Hematopoietic multipotent progenitor cell treated with erythropoietin and hydrocortisone succinate and interleukin-3 and kit ligand, for 6 days (in vitro differentiated cells): ENCODE measurements around the gene TRIP13.
"Not testable (repeated sequence)": the region's sequence is repeated elsewhere in the genome, so short reads cannot be mapped to it uniquely, and the experiment has no call there.

ENCODE experiments used
- DNase-seq: peaks from one replicate; pipeline ENCODE4 v3.0.0-alpha.2; 2015

The TRIP13 gene

DNA sequence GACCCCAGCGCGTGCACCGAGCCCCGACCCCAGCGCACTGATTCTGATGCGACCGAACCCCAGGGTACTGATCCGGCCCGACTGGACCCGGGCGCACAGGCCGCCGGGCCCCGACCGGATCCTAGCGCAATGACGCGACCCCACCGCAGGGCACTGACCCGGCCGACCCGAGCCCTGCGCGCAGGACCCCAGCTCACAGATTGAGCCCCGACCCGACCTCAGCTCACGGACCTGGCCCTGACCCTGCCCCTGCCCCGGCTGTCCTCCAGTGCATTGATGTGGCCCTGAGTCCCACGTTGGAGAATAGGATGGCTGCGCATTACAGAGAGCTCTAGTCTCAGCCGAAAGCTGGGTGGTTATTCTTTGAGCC is 438 bp downstream of the TRIP13 start:
- DNase-seq, result peak; percentile 28

DNA sequence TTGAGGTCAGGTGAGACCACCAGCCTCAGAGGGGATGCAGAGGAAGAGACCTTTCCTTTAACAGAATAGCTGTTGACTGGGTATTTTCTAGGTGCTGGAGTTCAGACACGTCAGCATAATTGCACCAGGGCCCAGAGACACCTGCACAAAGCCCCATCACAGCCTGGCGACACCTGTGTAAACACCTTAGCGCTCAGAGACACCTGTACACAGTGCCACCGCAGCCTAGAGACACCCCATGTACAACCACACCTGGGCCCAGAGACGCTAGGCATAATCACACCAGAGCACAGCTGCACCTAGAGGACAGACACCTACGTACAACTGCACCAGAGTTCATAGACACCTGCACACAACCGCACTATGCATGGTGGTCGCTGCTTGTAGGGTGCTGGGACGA is 1.0 kb downstream of the TRIP13 start:
- DNase-seq, result no peak

DNA sequence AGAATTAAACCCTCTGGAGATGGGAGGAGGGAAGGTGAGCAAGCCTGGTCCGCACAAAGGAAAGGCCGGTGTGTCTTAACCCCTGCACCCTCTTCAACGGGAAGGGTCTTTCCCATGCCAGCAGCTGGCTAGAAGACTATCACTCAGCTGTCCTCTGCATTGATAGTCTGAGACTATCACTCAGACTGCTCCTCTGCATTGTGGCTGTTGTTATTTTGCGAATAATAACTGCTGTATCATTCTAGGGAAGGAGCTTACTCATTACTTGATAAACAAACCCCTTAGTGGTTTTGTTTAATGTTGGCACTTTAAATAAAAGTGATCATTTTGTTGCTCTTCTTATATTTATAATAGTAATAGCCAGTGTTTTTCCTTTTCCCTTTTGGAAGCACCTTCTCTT is 8.1 kb downstream of the TRIP13 start:
- DNase-seq, result no peak

DNA sequence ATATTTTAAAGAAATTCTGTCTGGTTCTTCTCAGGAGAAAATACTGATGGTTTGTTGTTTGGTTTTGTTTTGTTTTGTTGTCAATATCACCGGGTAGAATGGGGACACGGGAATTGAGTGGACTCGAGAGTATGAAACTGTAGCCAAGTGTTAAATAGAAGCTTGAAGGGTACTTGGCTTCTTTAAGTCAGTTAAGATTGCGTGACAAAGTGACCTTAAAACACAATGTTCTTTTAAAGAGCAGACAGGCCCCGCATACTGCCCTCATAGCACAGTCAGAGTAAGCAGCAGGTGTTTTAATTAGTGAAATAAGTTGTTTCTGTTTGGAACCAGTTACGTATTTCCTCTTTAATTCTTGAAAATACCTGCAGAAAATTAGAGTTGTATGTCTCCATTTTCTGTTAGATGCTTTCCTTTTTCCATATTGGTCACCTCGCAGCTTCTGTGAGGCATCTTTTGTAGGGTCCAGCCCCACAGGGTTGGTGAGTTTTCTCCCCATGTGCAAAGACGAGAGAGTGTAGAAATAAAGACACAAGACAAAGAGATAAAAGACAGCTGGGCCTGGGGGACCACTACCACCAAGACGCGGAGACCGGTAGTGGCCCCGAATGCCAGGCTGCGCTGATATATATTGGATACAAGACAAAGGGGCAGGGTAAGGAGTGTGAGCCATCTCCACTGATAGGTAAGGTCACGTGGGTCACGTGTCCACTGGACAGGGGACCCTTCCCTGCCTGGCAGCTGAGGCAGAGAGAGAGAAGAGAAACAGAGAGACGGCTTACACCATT is 9.6 kb downstream of the TRIP13 start:
- DNase-seq, result no peak

DNA sequence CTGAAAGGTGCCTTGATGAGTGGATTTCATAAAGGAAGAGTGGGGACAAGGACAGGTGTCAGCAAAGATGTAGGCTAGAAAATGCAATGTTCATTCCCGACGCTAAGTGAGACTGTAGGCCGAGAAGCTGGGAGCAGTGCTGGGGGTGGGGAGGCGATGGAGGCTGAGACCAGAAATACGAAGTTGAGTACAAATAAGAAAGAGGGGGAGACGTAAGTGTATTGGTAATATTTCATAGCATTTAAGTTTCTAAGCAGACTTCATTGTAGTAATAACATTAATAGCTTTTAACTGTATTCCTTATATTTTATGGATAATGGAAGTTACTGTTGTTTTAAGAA is 11.0 kb downstream of the TRIP13 start:
- DNase-seq, result no peak

DNA sequence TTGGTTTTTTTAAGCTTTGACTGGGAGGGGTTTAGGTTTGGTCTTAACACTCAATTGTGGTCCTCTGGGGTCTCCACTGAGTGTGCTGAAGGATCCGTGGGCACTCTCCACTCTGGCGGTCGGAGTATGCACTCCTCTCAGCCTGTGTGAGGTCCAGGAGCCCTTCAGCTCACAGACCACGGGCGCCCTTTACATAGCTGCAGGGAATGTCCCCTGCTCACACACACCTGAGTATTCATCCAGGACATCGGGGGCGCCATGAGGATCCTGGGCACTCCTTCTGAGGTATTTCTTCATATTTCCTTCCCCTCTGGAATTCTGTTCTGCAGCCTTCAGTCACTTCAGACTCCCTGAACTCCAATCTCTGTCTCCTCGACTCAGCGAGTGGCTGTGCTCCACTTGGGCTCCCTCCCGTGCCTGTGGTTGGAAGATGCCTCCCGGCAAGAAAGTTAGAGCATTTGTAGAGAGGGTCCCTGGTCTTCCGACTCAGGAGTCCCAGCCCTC is 12.5 kb downstream of the TRIP13 start:
- no peak for DNase-seq

DNA sequence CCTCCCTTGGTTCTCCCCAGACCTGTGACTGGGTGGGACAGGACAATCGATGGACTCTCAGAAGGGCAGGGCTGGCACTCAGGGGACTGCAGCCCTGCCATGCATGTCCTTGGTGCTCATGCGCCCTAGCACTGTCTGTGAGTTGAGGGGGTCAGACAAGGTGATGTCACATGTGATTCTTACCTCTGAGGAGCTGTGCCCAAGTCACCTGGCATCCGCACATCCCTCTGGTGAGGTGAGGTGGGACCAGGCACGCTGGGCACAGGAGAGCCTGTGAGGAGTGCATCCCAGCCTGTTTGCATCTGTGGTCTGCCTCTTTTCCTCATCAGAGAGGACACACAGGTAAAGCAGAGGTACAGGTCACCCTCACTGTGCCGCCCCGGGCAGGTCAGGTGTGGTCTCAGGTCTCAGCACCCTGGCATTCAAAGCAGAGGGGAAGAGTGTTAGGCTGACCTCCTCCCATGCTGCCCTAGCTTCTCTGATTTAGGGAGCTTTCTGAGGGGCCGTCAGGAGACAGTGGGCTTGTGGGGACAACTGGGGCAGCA is 14.8 kb downstream of the TRIP13 start:
- no peak for DNase-seq

DNA sequence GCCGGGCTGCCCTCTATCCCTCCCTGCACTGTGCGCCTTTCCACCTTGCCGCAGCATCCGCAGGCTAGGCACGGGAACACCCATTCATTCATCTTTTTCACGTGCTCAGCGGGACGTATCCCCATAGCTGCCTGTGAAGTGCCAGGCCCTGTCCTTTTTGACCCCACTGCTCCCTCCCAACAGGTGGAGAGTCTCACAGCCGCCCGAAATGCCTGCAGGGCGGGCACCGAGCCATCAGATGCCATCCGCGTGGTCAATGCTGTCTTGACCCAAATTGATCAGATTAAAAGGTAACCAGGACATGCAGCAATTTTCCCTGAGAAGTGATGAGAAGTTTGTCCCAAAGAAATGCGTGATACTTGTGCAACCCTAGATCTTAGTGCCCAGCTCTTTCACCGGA is 15.5 kb downstream of the TRIP13 start:
- no peak for DNase-seq

DNA sequence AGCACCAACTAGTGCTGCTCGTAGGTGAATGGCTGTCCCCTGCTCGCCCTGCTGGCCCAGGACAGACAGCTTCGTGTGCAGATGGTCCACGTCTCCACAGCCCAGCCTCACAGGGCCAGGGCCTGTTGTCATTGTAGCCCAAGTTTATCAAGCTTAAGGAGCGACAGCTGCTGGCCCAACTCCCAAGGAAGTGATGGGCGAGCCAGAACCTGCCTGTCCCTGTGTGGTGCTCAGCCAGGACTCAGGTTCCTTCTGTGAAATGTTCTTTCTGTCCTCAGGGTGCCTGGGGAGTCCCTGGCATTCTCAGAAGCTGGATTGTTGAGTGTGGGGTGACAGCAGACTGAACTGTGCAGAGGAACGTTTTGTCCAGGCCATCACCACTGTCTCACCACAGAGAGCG is 16.4 kb downstream of the TRIP13 start:
- DNase-seq, result no peak

DNA sequence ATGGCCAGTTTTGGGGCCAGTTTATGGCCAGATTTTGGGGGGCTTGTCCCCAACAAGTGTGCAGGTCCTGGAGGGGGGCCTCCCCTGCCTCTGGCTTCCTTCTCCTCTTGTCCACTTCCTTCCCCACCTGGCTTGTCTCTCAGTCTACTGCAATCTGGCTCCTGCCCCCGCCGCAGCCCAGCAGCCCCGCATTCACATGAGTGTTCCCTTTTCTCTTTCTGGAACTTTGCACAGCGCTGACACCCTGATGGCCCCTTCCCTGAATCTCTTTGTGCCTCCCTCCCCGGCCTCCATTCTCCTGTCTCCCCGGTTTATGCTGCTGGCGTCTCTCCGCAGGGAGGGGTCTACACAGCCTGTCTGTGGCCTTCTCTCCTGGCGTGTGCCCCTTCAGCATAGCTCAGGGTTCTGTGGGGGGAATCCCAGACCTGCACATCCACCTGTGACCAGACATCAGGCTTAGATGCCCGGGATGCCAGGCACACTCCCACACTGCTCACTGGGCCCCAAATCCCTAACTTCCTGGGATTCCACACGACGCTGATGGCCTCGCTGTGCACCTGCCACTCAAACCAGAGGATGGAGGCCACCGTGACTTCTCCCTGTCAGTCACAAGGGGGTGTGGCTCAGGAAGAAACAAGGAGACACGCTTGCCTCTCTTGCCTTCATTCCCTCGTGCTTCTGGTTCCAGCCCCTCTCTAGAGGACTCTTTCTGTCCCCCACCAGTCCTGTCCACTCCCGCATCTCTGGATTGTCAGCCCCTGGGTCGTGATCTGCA is 17.5 kb downstream of the TRIP13 start:
- DNase-seq, result no peak

DNA sequence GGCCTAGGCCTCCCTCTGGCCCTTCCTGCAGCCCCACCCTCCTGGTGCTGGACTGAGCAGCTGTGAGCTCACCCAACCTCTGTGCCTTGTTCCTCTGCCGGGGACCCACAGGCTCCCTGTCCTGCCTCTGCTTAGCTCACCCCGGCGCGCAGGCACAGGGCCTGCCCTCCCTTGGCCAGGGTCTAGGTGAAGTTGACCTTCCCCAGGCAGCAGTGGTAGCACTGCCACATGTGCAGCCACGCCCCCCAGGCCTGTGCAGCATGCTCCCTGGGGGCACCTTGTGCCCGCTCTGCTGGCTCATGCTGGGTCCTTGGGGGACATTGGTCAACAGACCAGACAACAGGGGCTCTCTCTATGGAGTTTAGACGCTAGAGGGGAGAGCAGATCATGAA is 18.1 kb downstream of the TRIP13 start:
- no peak for DNase-seq

DNA sequence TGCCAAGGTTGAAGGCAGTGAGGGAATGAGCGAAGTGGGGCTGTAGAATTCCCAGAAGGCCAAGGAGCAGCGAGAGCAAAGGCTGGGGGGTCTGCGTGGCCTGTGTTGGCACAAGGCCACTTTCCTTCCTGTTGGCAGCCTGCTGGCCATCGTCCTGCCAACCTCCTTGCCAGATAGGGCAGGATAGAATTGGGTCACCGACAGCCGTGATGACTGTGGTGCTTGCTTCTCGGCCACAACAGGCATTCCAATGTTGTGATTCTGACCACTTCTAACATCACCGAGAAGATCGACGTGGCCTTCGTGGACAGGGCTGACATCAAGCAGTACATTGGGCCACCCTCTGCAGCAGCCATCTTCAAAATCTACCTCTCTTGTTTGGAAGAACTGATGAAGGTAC is 18.9 kb downstream of the TRIP13 start:
- DNase-seq, result no peak

DNA sequence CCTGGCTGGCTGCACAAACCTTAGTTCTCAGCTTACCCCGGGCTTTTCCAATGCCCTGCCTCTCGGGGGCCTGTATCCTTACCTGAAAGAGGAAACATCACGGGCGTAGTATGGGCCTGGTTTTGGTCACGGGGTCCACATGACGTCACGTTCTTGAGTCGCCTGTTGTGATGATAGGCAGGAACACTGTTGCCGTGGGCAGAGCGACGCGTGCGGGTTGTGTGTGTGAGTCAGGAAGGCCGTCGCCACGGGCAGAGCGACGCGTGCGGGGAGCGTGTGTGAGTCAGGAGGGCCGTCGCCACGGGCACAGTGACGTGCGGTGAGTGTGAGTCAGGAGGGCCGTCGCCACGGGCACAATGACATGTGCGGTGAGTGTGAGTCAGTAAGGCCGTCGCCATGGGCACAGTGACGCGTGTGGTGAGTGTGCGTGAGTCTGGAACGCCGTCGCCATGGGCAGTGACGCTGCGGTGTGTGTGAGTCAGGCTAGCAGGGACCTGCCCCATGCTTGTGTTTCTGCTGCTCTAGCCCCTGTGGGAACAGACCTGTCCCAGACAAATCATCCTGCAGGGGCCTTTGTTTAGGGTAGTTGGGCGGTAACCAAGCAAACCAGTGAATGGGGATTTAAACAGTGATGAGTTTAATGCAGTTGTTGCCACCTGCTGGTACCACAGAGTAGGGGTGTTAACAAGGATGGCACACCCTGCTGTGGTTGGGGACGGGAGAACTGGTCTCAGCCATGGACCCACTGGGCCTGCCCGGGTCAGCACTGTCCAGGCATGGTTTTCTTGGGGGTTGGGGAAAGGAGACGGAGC is 19.8 kb downstream of the TRIP13 start:
- DNase-seq, result peak; percentile 36

DNA sequence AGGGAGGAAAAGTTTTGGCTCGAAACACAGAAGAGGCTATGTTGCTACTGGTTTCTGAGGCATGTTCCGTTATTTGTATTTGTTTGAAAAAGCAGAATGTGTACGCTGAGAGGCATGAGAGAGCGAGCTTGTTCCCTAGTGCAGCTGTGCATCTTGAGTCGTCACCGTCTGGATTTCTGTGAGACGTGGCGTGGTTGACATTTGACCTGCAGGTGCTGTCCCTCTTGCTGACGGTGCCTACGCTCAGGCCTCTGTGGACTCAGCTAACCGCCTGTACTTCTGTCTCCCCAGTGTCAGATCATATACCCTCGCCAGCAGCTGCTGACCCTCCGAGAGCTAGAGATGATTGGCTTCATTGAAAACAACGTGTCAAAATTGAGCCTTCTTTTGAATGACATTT is 21.5 kb downstream of the TRIP13 start:
- DNase-seq, result no peak

DNA sequence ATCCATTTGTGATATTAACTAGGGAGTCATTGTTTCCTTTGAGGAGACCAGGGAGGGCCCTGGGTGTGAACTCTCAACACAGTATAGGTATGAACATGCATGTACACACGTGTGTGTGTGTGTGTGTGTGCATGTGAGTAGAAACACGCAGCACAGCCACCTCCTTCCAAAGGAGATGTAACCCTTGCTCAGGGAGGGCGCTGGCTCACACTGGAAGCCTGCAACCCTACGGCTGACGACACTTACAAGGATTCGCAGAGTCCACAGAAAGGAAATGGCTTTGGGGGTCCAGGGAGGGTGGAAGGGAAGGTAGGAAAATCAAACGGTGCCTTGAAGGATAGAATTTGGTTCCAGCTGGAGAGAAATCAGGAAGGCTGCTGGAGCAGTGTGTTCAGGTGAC is 21.9 kb downstream of the TRIP13 start:
- DNase-seq, result no peak

DNA sequence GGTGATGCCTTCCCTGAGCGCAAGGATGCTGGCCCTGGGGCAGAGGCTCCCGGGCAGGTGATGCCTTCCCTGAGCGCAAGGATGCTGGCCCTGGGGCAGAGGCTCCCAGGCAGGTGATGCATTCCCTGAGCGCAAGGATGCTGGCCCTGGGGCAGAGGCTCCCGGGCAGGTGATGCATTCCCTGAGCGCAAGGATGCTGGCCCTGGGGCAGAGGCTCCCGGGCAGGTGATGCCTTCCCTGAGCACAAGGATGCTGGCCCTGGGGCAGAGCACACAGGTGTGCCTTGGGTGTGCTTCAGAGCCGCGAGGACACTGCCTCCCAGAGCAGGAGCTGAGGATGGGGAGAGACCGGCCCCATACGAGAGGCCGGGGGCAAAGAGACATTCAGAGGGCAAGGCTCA is 22.7 kb downstream of the TRIP13 start:
- DNase-seq, result not testable (repeated sequence)

DNA sequence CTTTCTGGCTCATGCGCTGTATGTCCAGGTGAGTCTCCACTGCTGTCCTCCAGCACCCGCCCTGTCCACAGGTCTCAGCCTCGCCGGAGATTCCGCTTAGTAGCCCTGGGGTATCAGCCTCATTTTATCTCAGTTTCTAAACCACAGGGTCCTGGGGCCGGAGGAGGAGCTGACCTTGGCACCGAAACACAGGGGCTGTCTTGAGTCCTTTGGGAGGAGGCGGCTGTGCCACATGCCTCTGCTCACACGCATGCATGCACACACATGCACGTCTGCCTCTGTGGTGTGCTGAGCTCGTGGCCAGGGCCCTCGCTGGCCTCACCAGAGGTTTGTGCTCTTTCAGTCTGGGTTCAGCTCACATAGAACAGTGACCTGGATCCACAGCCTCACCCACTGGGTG is 23.3 kb downstream of the TRIP13 start:
- DNase-seq, result no peak

DNA sequence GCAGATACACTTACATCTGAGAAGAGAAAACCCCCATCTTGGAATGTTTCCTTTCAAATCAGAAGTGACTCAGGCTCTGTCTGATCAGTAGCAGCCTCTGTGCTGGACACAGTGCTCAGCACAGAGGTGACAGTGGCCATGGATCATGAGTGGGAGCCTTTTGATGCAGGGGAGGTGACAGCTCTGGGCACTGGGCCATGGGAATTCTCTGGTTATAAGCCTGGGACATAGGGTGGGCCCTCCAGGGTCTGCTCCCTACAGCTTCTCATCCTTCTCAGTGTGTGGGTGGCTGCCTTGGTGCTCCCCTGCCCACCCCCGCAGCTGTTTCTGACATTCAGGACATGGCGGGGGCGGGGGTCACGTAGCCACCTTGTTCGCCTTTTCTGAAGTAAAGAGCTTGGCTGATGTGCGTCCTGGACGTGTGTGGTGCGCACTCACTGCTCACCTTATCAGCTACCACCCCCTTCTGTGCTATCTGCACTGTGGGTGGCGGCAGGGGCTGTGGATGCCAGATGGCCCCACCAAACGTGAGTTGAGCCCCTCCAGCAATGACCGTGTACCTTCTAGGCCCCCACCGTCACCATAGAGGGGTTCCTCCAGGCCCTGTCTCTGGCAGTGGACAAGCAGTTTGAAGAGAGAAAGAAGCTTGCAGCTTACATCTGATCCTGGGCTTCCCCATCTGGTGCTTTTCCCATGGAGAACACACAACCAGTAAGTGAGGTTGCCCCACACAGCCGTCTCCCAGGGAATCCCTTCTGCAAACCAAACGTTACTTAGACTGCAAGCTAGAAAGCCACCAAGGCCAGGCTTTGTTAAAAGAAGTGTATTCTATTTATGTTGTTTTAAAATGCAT is 24.0 kb downstream of the TRIP13 start:
- DNase-seq, result no peak

DNA sequence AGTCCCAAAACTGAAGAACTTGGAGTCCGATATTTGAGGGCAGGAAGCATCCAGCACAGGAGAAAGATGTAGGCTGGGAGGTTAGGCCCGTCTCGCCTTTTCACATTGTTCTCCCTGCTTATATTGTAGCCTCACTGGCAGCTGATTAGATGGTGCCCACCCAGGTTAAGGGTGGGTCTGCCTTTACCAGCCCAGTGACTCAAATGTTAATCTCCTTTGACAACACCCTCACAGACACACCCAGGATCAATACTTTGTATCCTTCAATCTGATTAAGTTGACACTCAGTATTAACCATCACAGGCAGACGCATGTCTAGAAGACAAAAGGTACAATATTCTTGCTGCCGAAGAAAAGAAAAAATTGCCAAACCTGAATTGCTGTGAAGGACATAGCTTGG is 26.0 kb downstream of the TRIP13 start:
- DNase-seq, result not testable (repeated sequence)

DNA sequence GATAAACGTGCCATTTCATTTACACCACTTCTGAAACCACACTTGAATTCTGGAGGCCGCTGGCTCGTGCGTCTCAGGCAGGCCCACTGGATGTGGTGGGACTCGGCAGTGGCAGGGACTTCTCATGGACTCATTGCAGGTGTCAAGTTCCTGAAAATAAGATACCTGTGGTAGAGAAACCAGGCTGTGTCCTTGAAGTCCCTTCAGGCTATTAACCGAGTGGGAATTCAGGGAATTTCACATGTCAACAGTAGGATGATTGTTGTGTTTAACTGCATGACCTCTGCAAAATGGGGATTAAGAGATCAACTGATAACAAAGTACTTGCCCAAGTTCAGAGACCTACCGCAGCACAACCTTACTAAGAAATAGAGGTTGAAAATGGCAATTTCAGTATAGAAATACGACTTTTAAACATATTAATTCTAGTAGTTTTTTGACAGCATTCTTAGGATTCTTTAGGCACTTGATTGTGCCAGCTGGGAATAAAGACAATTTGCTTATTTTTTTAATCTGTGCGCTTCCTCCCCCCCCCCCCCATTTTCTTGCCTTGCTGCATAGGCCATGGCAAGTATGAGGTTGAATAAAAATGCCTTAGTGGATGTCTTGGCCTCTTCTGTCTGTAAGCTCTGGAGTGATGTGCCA is 26.8 kb downstream of the TRIP13 start:
- DNase-seq, result no peak

DNA sequence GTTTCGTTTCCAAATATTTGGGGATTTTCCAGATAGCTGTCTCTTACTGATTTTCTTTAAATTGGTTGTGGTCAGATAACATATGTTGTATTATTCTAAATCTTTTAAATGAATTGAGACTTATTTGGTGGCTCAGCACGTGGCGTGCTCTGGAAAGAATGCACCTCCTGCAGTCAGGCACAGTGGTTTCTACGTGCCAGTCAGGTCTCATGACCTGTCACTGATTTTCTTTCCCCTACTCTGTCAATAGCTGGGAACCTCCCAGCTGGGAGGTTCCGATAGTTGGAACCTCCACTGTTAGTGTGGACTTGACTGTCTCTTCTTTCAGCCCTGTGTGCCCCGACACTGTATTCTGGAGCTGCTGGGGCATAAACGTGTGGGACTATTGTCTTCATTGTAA is 27.6 kb downstream of the TRIP13 start:
- no peak for DNase-seq
